Erythroblast (primary cell): ENCODE data around the gene ERO1A.

Experiments
- GATA1 ChIP-seq: IDR thresholded peaks from 2 replicates; pipeline ENCODE4 v1.6.1; 2011; ENCODE audit warnings: low read depth, mild to moderate bottlenecking, control low read depth, low read length, moderate library complexity
- POLR2A ChIP-seq: IDR thresholded peaks from 2 replicates; pipeline ENCODE4 v1.6.1; 2011; ENCODE audit warnings: mild to moderate bottlenecking, low read length

DNA sequence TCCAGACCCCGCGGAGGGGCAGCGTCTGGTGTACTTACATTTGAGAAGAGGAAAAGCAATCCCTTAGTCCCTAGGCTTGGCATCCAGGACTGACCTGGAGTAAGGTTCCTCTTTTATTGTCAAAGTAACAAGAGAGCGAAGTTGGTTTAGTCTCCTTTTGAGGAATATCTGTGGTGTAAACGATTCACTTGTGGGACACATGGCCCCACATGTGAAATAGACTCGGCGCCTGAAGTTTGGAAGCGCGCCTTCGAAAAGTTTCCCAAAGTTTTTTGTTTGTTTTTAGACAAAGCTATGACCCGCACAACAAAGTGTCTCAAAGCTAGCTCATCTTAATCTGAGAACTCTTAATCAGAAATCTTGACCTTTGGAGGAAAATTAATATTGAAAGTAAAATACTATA, 35.4 kb upstream of the ERO1A start:
- TF ChIP-seq POLR2A (no peak), GATA1 (no peak)
